Tibial nerve (tissue), 4 donors: Measurements from ENCODE around the gene ACOXL. TPM values are rescaled to one million over a fixed set of nuclear protein-coding genes. Genes with fewer than 3 reads are reported as not detected.

Experiments
- DNase-seq, 2 donors: peaks; one replicate each; pipeline ENCODE4 v3.0.0-alpha.2; 2019; ENCODE audit warnings: low spot score in 2 of 2
- H3K27ac ChIP-seq, 4 donors: fragments of 200-600 bp; sonication (generic) in 3 of 4; one replicate each; pipeline ENCODE4 v1.5.1; 2017 to 2019; ENCODE audit warnings: mild to moderate bottlenecking in 1 of 4
- H3K27me3 ChIP-seq, 2 donors: fragments of 200-600 bp; sonication (generic) in 1 of 2; one replicate each; pipeline versions ENCODE4 v1.5.1 to v1.6.0; 2017 to 2019
- H3K36me3 ChIP-seq, 3 donors: fragments of 200-600 bp; sonication (generic); one replicate each; pipeline ENCODE4 v1.5.1; 2018 to 2019
- H3K4me1 ChIP-seq, 4 donors: fragments of 200-600 bp; sonication (generic) in 3 of 4; one replicate each; pipeline ENCODE4 v1.5.1; 2017 to 2019
- H3K4me3 ChIP-seq, 4 donors: fragments of 200-600 bp; sonication (generic) in 3 of 4; one replicate each; pipeline ENCODE4 v1.5.1; 2017 to 2019; ENCODE audit warnings: mild to moderate bottlenecking in 1 of 4, moderate library complexity in 1 of 4
- H3K9me3 ChIP-seq, 4 donors: fragments of 200-600 bp; sonication (generic) in 3 of 4; one replicate each; pipeline ENCODE4 v1.5.1; 2017 to 2019
- CTCF ChIP-seq, 5 experiments: fragments of 200-600 bp in 3 of 5; fragments of 450-650 bp in 2 of 5; sonication (generic) in 3 of 5; IDR thresholded peaks; one replicate each; pipeline ENCODE4 v1.5.1; 2016 to 2019; ENCODE audit warnings: antibody characterized with exemption in 5 of 5, mild to moderate bottlenecking in 3 of 5, moderate library complexity in 2 of 5
- EP300 ChIP-seq, 2 donors: sonication (generic); formaldehyde crosslinking; IDR thresholded peaks; one replicate each; pipeline ENCODE4 v1.6.1; 2017; ENCODE audit warnings: antibody characterized with exemption in 2 of 2, mild to moderate bottlenecking in 1 of 2
- POLR2A ChIP-seq, 2 donors: fragments of 450-650 bp; IDR thresholded peaks; one replicate each; pipeline ENCODE4 v1.6.1; 2017; ENCODE audit warnings: antibody characterized with exemption in 2 of 2, mild to moderate bottlenecking in 2 of 2, moderate library complexity in 2 of 2
- WGBS, 2 donors: methylation state at CpG; one replicate each; pipeline ENCODE4 v1.1.5; 2018; 5-methylcytosine and 5-hydroxymethylcytosine counted together
- total RNA-seq, 4 donors: library from RNA; depleted of rRNA; stranded (reverse); fragments of >200 nt; gene quantifications; one replicate each; pipeline ENCODE4 v1.1.0, GENCODE V29; 2016

The ACOXL gene
- total RNA-seq, 4 donors from 2014 or later: 0.30 TPM; not detected in 3

GRCh38 chr2:111094691-111095090 is 362.3 kb downstream of the ACOXL start:
- Histone ChIP-seq H3K27ac (no peak overlapping the region), H3K9me3 (no peaks in the 10 kb centered on the region), H3K4me1 (no peaks in the 10 kb centered on the region), H3K4me3 (no peak overlapping the region), H3K27me3 (no peaks in the 10 kb centered on the region), H3K36me3 (no peaks in the 10 kb centered on the region)
- 48 to 57% methylated on average over 2 of the region's 2 CpGs for WGBS, 2 donors
- DNase-seq: no peak
- TF ChIP-seq CTCF (IDR thresholded peaks at IDR 0.05): no peak
- no peak for TF ChIP-seq POLR2A (IDR thresholded peaks at IDR 0.05)
- TF ChIP-seq EP300 (IDR thresholded peaks at IDR 0.05): no peak

DNA sequence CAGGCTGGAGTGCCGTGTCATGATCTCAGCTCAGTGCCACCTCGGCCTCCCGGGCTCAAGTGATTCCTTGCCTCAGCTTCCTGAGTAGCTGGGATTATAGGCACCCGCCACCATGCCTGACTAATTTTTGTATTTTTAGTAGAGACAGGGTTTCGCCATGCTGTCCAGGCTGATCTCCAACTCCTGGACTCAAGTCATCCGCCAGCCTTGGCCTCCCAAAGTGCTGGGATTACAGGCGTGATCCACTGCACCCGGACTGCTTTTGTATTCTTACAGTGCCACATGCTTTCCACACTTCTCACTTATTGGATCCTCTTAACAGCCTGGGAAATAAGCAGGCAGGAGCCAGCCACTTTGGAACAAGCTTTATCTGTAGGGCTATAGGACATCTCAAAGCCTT is 363.1 kb downstream of the ACOXL start:
- TF ChIP-seq EP300 (IDR thresholded peaks at IDR 0.05): no peak
- TF ChIP-seq POLR2A (IDR thresholded peaks at IDR 0.05): no peak
- no peaks in the 10 kb centered on the region for H3K4me1 ChIP-seq
- H3K9me3 ChIP-seq: no peaks in the 10 kb centered on the region
- 87 to 94% methylated on average over 8 of the region's 8 CpGs for WGBS, 2 donors
- DNase-seq: no peak
- no peak overlapping the region for H3K4me3 ChIP-seq
- H3K27me3 ChIP-seq: no peaks in the 10 kb centered on the region
- no peaks in the 10 kb centered on the region for H3K36me3 ChIP-seq
- no peak overlapping the region for H3K27ac ChIP-seq

DNA sequence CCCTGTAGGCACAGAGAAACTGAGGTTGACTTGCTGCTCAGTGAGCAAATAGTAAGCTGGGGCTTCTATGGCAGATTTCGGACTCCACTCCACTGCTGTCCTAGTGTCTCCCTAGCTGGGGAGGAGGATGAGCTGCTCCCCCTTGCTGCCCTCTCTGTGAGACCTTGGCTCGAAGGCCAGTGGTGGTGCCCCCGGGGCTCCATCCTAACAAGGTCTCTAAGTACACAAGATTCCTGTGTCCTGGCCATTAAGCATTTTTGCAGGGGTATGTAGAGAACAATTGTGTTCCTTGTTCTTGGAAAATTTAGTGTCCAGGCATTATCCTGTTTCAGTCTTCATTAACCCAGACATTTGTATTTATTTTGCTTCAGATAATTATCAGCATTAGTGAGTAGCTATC is 367.0 kb downstream of the ACOXL start:
- H3K27me3 ChIP-seq: no peaks in the 10 kb centered on the region
- H3K36me3 ChIP-seq: no peaks in the 10 kb centered on the region
- WGBS, 2 donors: 61 to 67% methylated on average over 3 of the region's 3 CpGs
- no peak for DNase-seq
- H3K4me3 ChIP-seq: no peak overlapping the region
- H3K9me3 ChIP-seq: no peaks in the 10 kb centered on the region
- no peaks in the 10 kb centered on the region for H3K4me1 ChIP-seq
- TF ChIP-seq EP300 (IDR thresholded peaks at IDR 0.05): no peak
- no peak for TF ChIP-seq CTCF (IDR thresholded peaks at IDR 0.05)
- no peak for TF ChIP-seq POLR2A (IDR thresholded peaks at IDR 0.05)
- no peak overlapping the region for H3K27ac ChIP-seq

DNA sequence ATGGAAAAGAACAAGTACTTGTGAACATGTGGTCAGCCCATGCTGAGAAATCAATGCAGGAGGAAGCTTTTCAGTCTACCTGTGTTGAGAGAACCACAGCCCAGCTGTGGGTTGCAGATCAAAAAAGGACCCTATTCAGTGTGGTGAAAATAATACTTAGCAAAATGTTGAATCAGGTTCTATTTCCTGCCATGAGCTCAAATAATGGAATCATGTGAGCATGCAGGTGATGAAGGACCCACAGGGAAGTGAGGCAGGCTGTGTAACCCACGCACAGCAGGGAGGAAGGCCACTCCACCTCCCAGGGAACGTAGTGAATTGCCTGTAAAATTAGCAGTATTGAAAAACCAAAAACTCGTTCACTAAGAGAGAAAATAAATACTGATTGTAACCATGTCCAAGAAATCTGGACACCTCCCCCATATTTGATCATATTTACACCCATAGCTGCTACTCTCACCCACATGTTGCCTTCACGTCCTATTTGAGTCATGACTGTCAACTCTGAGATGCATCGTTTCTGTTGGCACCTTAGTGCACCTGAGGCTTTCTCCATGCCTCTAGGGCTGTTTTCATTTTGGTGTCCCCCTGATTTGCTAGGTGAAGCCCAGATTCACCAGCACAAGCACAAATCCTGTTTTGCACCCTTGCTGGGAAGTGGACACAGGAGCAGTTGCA is 367.9 kb downstream of the ACOXL start:
- no peaks in the 10 kb centered on the region for H3K27me3 ChIP-seq
- DNase-seq: no peak
- no peaks in the 10 kb centered on the region for H3K4me1 ChIP-seq
- 85 to 89% methylated on average over 5 of the region's 5 CpGs for WGBS, 2 donors
- no peak overlapping the region for H3K4me3 ChIP-seq
- no peak for TF ChIP-seq CTCF (IDR thresholded peaks at IDR 0.05)
- TF ChIP-seq POLR2A (IDR thresholded peaks at IDR 0.05): no peak
- TF ChIP-seq EP300 (IDR thresholded peaks at IDR 0.05): no peak
- no peak overlapping the region for H3K27ac ChIP-seq
- H3K36me3 ChIP-seq: no peaks in the 10 kb centered on the region
- H3K9me3 ChIP-seq: no peaks in the 10 kb centered on the region

- Histone ChIP-seq H3K27ac (no peak overlapping the region), H3K36me3 (no peaks in the 10 kb centered on the region), H3K9me3 (no peaks in the 10 kb centered on the region), H3K27me3 (no peaks in the 10 kb centered on the region), H3K4me3 (no peak overlapping the region), H3K4me1 (no peaks in the 10 kb centered on the region)
- TF ChIP-seq EP300 (IDR thresholded peaks at IDR 0.05) (no peak), CTCF (IDR thresholded peaks at IDR 0.05) (no peak), POLR2A (IDR thresholded peaks at IDR 0.05) (no peak)
- DNase-seq: no peak
- 80 to 84% methylated on average over 5 of the region's 5 CpGs for WGBS, 2 donors
Observed at GRCh38 chr2:111100765-111101162, 368.4 kb downstream of the ACOXL start.
